Ascending aorta (tissue), 2 donors: ENCODE data around the gene KRTAP5-8. TPM values are rescaled to one million over a fixed set of nuclear protein-coding genes. Genes with fewer than 3 reads are reported as not detected.
"Not testable (repeated sequence)": the region's sequence is repeated elsewhere in the genome, so short reads cannot be mapped to it uniquely, and the experiment has no call there.

Experiments used
- DNase-seq, 2 donors: peaks; one replicate each; pipeline ENCODE4 v3.0.0-alpha.2; 2019; ENCODE audit warnings: low spot score in 2 of 2
- H3K27ac ChIP-seq, 2 donors: fragments of 200-600 bp; sonication (generic); one replicate each; pipeline ENCODE4 v1.5.1; 2016 to 2017; ENCODE audit warnings: mild to moderate bottlenecking in 1 of 2
- H3K27me3 ChIP-seq: fragments of 200-600 bp; sonication (generic); one replicate; pipeline ENCODE4 v1.5.1; 2017
- H3K36me3 ChIP-seq, 2 donors: fragments of 200-600 bp; sonication (generic); one replicate each; pipeline ENCODE4 v1.5.1; 2016
- H3K4me1 ChIP-seq, 2 donors: fragments of 200-600 bp; sonication (generic); one replicate each; pipeline ENCODE4 v1.5.1; 2016 to 2017; ENCODE audit warnings: mild to moderate bottlenecking in 1 of 2
- H3K4me3 ChIP-seq, 2 donors: fragments of 200-600 bp; sonication (generic); one replicate each; pipeline ENCODE4 v1.5.1; 2016 to 2017; ENCODE audit warnings: mild to moderate bottlenecking in 1 of 2
- H3K9me3 ChIP-seq, 2 donors: fragments of 200-600 bp; sonication (generic); one replicate each; pipeline ENCODE4 v1.5.1; 2016
- intact Hi-C: fragments of 100-400 bp; cut with DNase I; formaldehyde crosslinking; loops from one replicate; pipeline ENCODE4 v1.15.1; 2023
- total RNA-seq: library from RNA; depleted of rRNA; stranded (reverse); fragments of >200 nt; gene quantifications from one replicate; pipeline ENCODE4 v1.1.0, GENCODE V29; 2016
- TF ChIP-seq, protein P1 (sequence below), 3 experiments: fragments of 200-600 bp in 2 of 3; fragments of 450-650 bp in 1 of 3; sonication (generic) in 2 of 3; IDR thresholded peaks; one replicate each; pipeline ENCODE4 v1.5.1; 2016 to 2019; ENCODE audit warnings: antibody characterized with exemption in 3 of 3, mild to moderate bottlenecking in 1 of 3, moderate library complexity in 1 of 3

Gene KRTAP5-8
- total RNA-seq, 1 donor from 2014 or later, result not detected

DNA sequence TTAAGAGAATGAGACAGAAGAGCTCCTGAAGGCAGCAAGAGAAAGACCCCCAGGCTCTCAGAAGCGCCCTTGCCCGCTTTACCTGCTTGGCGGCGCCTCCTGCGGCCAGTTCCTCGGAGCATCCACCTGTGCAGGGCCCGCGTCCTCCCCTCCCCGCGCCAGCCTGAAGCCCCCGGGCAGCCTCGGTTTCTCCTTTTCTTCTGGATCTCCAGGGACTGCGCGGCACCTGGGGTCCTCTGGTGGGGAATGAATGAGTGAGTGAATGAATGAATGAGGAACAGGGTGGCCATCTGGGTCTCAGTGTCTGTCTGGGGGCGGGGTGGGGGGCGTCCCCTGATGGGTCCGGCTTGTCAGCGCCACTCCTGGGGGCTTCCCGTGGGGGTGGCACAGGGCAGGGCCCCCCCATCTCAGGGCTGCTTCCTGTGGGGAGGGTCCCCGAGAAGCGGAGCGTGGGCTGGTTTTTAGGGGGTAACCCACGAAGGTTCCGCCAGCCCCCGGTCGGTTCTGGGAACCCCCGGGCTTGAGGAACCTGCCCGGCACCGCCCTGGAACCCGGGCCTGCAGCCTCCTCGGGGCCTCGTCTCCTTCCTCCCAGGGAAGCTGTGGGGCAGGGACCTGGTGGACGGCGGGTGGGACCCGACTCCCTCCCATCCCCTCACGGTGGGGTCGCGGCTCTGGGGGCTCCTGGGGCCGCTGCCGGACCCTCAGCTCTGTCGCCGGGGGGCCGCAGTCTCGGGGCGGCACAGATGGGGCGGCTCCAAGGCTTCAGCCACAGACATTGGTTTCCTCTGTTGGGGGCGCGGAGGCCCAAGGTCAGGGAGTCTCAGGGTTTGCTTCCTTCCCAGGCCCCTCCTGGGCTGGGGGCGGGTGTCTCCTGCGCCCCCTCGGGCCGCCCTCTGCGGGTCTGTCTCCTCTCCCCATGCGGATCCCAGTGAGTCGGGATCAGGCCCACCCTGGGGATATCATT lies 19.0 kb upstream of the KRTAP5-8 start:
- TF ChIP-seq, protein P1, sequence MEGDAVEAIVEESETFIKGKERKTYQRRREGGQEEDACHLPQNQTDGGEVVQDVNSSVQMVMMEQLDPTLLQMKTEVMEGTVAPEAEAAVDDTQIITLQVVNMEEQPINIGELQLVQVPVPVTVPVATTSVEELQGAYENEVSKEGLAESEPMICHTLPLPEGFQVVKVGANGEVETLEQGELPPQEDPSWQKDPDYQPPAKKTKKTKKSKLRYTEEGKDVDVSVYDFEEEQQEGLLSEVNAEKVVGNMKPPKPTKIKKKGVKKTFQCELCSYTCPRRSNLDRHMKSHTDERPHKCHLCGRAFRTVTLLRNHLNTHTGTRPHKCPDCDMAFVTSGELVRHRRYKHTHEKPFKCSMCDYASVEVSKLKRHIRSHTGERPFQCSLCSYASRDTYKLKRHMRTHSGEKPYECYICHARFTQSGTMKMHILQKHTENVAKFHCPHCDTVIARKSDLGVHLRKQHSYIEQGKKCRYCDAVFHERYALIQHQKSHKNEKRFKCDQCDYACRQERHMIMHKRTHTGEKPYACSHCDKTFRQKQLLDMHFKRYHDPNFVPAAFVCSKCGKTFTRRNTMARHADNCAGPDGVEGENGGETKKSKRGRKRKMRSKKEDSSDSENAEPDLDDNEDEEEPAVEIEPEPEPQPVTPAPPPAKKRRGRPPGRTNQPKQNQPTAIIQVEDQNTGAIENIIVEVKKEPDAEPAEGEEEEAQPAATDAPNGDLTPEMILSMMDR (IDR thresholded peaks at IDR 0.05), result no peak
- no peak for DNase-seq
- H3K4me3 ChIP-seq, result no peak overlapping the region
- intact Hi-C loops, result no loop called here
- no peaks in the 10 kb centered on the region for H3K36me3 ChIP-seq
- no peak overlapping the region for H3K27ac ChIP-seq
- no peaks in the 10 kb centered on the region for H3K9me3 ChIP-seq
- H3K27me3 ChIP-seq, result no peaks in the 10 kb centered on the region
- no peaks in the 10 kb centered on the region for H3K4me1 ChIP-seq

DNA sequence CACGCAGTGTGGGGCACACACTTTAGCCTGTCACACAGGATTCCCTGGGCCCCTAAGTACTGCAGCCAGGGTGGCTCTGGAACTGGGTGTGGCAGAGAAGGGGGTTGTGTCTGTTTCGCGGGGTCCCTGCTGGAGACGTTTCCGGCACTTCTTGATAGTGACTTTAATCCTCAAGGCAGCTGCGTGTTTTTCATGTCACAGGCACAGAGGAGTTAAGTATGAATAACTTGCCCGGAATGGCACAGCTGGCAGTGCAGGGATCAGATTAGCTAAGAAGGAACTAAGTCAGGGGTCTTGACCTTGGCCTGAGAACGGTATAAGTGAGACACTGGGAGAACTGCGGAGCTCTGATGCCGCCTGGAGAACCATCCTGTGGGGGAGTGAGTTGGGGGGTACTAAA lies 18.3 kb upstream of the KRTAP5-8 start:
- H3K27me3 ChIP-seq, result no peaks in the 10 kb centered on the region
- H3K4me1 ChIP-seq, result no peaks in the 10 kb centered on the region
- no peaks in the 10 kb centered on the region for H3K36me3 ChIP-seq
- intact Hi-C loops, result no loop called here
- no peak for DNase-seq
- H3K27ac ChIP-seq, result no peak overlapping the region
- TF ChIP-seq, protein P1 (IDR thresholded peaks at IDR 0.05), result no peak
- no peak overlapping the region for H3K4me3 ChIP-seq
- no peaks in the 10 kb centered on the region for H3K9me3 ChIP-seq

DNA sequence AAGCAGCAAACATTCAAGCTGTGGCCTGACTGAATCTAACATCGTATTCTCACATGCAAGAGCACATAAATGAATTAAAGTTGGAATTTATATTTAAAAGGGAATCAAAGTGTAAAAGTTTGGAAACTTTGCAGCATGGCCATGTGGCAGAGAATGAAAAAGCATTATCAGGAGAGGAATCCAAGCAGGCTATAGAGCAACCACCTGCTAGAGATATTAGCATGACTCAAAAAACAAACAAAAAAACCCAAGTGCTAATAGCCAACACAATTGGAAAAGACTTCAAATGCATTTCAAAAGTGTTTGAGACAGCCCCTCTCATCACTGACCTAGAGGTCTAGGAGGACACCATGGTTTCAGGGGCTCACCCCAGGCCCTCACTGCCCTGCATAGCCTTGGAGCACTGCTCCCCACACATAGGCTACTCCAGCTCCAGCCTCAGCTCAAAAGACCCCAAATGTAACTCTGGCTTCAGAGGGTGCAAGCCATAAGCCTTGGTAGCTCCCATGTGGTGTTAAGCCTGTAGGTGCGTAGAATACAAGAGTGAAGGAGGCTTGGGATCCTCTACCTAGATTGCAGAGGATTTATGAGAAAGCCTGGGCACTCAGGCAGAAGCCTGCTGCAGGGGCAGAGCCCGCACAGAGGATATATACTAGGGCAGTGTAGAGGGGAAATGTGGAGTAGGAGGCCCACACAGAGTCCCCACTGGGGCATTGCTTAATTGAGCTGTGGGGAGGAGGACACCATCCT lies 12.5 kb upstream of the KRTAP5-8 start:
- H3K36me3 ChIP-seq, result no peaks in the 10 kb centered on the region
- H3K27me3 ChIP-seq, result no peaks in the 10 kb centered on the region
- no peak for DNase-seq
- H3K27ac ChIP-seq, result no peak overlapping the region
- no peaks in the 10 kb centered on the region for H3K4me1 ChIP-seq
- intact Hi-C loops, result no loop called here
- TF ChIP-seq, protein P1 (IDR thresholded peaks at IDR 0.05), result no peak
- H3K4me3 ChIP-seq, result no peak overlapping the region
- H3K9me3 ChIP-seq, result no peaks in the 10 kb centered on the region

DNA sequence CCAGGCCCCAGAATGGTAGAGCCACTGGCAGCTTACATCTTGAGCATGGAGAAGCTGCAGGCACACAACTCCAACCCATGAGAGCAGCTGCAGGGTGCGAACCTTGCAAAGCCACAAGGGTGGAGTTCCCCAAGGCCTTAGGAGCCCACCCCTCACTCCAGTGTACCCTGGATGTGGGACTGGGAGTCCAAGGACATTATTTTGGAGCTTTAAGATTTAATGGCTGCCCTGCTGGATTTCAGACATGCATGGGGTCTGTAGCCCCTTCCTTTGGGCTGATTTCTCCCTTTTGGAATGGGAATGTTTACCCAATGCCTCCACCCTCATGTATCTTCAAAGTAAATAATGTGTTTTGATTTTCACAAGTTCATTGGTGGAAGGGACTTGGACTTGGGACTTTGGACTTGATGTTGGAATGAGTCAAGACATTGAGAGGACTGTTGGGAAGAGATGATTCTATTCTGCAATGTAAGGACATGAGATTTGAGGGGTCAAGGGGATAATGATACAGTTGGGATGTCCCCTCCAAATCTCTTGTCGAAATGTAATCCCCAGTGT lies 11.8 kb upstream of the KRTAP5-8 start:
- intact Hi-C loops, result no loop called here
- H3K36me3 ChIP-seq, result no peaks in the 10 kb centered on the region
- no peak overlapping the region for H3K4me3 ChIP-seq
- H3K4me1 ChIP-seq, result no peaks in the 10 kb centered on the region
- H3K27ac ChIP-seq, result no peak overlapping the region
- DNase-seq, result no peak
- TF ChIP-seq, protein P1 (IDR thresholded peaks at IDR 0.05), result no peak
- no peaks in the 10 kb centered on the region for H3K9me3 ChIP-seq
- no peaks in the 10 kb centered on the region for H3K27me3 ChIP-seq

DNA sequence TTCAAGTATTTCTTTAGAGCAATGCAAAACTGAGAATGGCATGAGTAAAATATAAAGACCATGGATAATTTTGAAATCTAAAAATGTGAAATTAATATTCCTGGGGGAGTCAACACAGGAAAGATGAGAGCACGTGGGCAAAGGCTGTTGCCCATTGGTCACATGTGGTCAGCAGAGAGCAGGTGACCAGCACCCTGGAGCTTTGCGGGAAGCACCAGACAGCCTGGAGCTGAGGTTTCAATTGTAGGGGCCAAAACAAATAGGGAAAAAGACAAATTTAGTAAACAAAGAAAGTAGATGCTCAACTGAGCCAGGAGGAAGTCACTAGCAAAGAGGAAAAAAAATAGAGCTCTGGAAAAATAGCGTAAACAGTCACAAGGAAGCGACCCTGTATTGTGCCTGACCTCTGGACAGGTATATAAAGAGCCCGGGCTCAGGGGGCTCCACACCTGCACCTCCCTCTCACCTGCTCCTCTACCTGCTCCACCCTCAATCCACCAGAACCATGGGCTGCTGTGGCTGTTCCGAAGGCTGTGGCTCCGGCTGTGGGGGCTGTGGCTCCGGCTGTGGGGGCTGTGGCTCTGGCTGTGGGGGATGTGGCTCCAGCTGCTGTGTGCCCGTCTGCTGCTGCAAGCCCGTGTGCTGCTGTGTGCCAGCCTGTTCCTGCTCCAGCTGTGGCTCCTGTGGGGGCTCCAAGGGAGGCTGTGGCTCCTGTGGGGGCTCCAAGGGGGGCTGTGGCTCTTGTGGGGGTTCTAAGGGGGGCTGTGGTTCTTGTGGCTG lies 10.8 kb upstream of the KRTAP5-8 start, which contains the start of gene KRTAP5-7:
KRTAP5-7 (plus strand) TSS at position 472 of the 780 bp plus-strand sequence; CDS start at position 506, 34 bp downstream.
- intact Hi-C loops, DNase-seq, H3K36me3 ChIP-seq, H3K9me3 ChIP-seq, H3K4me3 ChIP-seq, H3K27ac ChIP-seq, H3K27me3 ChIP-seq, H3K4me1 ChIP-seq: not testable (repeated sequence)
